Body of pancreas (tissue), 4 donors: ENCODE data around the gene DDX6. TPM values are rescaled to one million over a fixed set of nuclear protein-coding genes. Genes with fewer than 3 reads are reported as not detected.

Experiments used
- ATAC-seq: fragments of 150-250 bp; one replicate; pipeline ENCODE4 v1.9.1; 2016
- DNase-seq, 4 donors: peaks; one replicate each; pipeline ENCODE4 v3.0.0-alpha.2; 2019
- H3K27ac ChIP-seq, 4 donors: fragments of 200-600 bp; sonication (generic); 1 replicate in 3 of 4; 2 replicates in 1 of 4; pipeline versions ENCODE4 v1.5.1 to v1.6.1; 2016 to 2019; ENCODE audit warnings: mild to moderate bottlenecking in 1 of 4, mixed read lengths in 1 of 4, moderate library complexity in 1 of 4
- H3K27me3 ChIP-seq, 2 donors: fragments of 200-600 bp; sonication (generic); one replicate each; pipeline ENCODE4 v1.6.0; 2016; ENCODE audit warnings: mild to moderate bottlenecking in 1 of 2
- H3K36me3 ChIP-seq, 2 donors: fragments of 200-600 bp; sonication (generic); replicated peaks in 1 of 2; 2 replicates each; pipeline ENCODE4 v1.5.1; 2016; ENCODE audit warnings: low read depth in 2 of 2; ENCODE audit not compliant: insufficient read depth in 1 of 2
- H3K4me1 ChIP-seq: fragments of 200-600 bp; sonication (generic); one replicate; pipeline ENCODE4 v1.6.0; 2016
- H3K4me3 ChIP-seq, 2 donors: fragments of 200-600 bp; sonication (generic); 1 replicate in 1 of 2; 2 replicates in 1 of 2; pipeline ENCODE4 v1.5.1; 2016 to 2019
- H3K9me3 ChIP-seq, 3 donors: fragments of 200-600 bp; sonication (generic); 1 replicate in 2 of 3; 2 replicates in 1 of 3; pipeline ENCODE4 v1.5.1; 2016
- CTCF ChIP-seq, 7 experiments: fragments of 450-650 bp in 4 of 7; fragments of 200-600 bp in 3 of 7; sonication (generic) in 3 of 7; IDR thresholded peaks; one replicate each; pipeline ENCODE4 v1.5.1; 2016 to 2019; ENCODE audit warnings: antibody characterized with exemption in 7 of 7
- POLR2A ChIP-seq, 3 donors: fragments of 450-650 bp; IDR thresholded peaks; one replicate each; pipeline ENCODE4 v1.6.1; 2016; ENCODE audit warnings: antibody characterized with exemption in 3 of 3, mild to moderate bottlenecking in 2 of 3
- WGBS, 2 donors: methylation state at CpG; one replicate each; pipeline ENCODE4 v1.1.5; 2017; 5-methylcytosine and 5-hydroxymethylcytosine counted together
- intact Hi-C: fragments of 100-400 bp; cut with DNase I; formaldehyde crosslinking; loops from one replicate; pipeline ENCODE4 v1.15.1; 2023
- total RNA-seq, 2 donors: library from RNA; depleted of rRNA; stranded (reverse); fragments of >200 nt; gene quantifications; one replicate each; pipeline ENCODE4 v1.1.0, GENCODE V29; 2016

DDX6 gene
- total RNA-seq, 2 donors from 2014 or later, result 63.3 to 69.8 TPM

DNA sequence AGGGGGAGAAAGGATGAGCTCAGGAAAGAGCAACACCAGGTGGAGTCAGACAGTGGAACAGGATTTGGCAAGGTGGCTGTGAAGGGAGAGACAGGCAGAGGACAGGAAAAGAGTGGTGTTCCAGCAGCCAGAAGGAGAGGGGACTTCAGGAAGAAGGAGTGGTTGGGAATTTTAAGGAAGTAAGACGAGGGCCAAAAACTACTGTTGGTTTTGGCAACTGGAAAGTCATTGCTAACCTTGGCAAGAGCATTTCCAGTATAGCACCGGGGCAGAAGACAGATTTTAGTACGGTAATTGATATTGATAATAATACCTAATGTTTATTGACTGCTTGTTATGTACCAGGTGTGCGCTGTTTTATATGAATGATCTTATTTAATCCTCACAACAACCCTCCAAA lies 15.4 kb upstream of the DDX6 start:
- intact Hi-C loops, result loop anchor here (10.0 kb wide), 1 partner anchor 88 kb away; no protein-coding TSS in a partner anchor
- Histone ChIP-seq H3K27ac (no peak overlapping the region), H3K27me3 (no peaks in the 10 kb centered on the region), H3K4me1 (peaks cover 10% of the 10 kb centered on the region), H3K4me3 (no peak overlapping the region), H3K36me3 (no peaks in the 10 kb centered on the region), H3K9me3 (no peaks in the 10 kb centered on the region)
- DNase-seq, result no peak
- ATAC-seq, result peak; percentile 53
- WGBS, 2 donors, result 13 to 21% methylated on average over 4 of the region's 4 CpGs
- TF ChIP-seq CTCF (IDR thresholded peaks at IDR 0.05), result no peak
- TF ChIP-seq POLR2A (IDR thresholded peaks at IDR 0.05), result no peak

DNA sequence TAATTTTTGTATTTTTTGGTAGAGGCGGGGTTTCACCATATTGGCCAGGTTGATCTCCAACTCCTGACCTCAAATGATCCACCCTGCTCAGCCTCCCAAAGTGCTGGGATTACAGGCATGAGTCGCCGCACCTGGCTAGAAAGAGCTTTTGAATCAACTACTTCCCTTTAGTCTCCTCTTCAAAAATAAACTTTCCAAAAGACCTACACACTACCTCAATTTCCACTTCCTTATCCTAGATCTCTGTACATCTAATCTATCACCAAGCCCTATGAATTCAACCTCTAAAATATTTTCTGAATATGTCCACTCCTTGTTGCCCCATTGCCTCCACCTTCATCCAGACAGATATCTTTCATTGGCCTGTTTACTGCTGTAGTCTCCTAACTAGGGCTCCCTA lies 13.1 kb upstream of the DDX6 start:
- H3K36me3 ChIP-seq, result no peaks in the 10 kb centered on the region
- no peak for DNase-seq

DNA sequence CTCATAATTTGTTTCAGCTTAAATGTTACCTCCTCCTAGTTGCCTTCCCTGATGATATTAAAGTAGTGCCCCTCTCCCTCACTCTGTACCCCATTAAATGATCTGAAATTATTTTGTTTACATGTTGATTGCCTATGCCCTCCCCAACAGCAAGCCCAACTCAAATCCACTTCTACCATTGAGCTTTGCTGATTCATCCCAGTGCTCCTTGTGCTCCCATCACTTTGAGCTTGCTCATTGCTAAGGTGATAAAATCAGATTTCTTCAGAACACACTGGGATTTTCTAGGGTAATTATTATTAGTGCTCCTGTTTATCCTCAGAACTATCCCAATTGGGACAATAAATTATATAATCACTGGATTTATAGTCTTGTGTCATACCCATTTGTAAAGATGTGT lies 8.4 kb upstream of the DDX6 start:
- Histone ChIP-seq H3K27ac (no peak overlapping the region), H3K36me3 (no peaks in the 10 kb centered on the region), H3K9me3 (no peaks in the 10 kb centered on the region), H3K27me3 (no peaks in the 10 kb centered on the region), H3K4me3 (no peak overlapping the region), H3K4me1 (no peaks in the 10 kb centered on the region)
- ATAC-seq, result no peak
- DNase-seq, result no peak
- intact Hi-C loops, result no loop called here
- TF ChIP-seq POLR2A (IDR thresholded peaks at IDR 0.05) (no peak), CTCF (IDR thresholded peaks at IDR 0.05) (no peak)

More for the DNA sequence above, 13.1 kb upstream of the DDX6 start:
- 98 to 100% methylated on average over 3 of the region's 3 CpGs for WGBS, 2 donors
- peaks cover 10% of the 10 kb centered on the region for H3K4me1 ChIP-seq
- H3K27me3 ChIP-seq, result no peaks in the 10 kb centered on the region
- H3K4me3 ChIP-seq, result no peak overlapping the region
- no peaks in the 10 kb centered on the region for H3K9me3 ChIP-seq
- H3K27ac ChIP-seq, result no peak overlapping the region
- intact Hi-C loops, result loop anchor here (10.0 kb wide), 1 partner anchor 91 kb away; no protein-coding TSS in a partner anchor
- TF ChIP-seq POLR2A (IDR thresholded peaks at IDR 0.05) (no peak), CTCF (IDR thresholded peaks at IDR 0.05) (no peak)
- no peak for ATAC-seq

- DNase-seq (no peak), ATAC-seq (no peak)
- H3K36me3 ChIP-seq, result no peaks in the 10 kb centered on the region
- H3K4me1 ChIP-seq, result peaks cover 10% of the 10 kb centered on the region
- H3K9me3 ChIP-seq, result no peaks in the 10 kb centered on the region
- TF ChIP-seq CTCF (IDR thresholded peaks at IDR 0.05), result no peak
- no peak for TF ChIP-seq POLR2A (IDR thresholded peaks at IDR 0.05)
- no peak overlapping the region for H3K27ac ChIP-seq
- intact Hi-C loops, result no loop called here
- whole genome bisulfite sequencing, 2 donors, result 81 to 83% methylated on average over 7 to 11 of the region's 11 CpGs
- no peak overlapping the region for H3K4me3 ChIP-seq
- H3K27me3 ChIP-seq, result no peaks in the 10 kb centered on the region
Measured at GRCh38 chr11:118797510-118797909, 6.5 kb upstream of the DDX6 start.

DNA sequence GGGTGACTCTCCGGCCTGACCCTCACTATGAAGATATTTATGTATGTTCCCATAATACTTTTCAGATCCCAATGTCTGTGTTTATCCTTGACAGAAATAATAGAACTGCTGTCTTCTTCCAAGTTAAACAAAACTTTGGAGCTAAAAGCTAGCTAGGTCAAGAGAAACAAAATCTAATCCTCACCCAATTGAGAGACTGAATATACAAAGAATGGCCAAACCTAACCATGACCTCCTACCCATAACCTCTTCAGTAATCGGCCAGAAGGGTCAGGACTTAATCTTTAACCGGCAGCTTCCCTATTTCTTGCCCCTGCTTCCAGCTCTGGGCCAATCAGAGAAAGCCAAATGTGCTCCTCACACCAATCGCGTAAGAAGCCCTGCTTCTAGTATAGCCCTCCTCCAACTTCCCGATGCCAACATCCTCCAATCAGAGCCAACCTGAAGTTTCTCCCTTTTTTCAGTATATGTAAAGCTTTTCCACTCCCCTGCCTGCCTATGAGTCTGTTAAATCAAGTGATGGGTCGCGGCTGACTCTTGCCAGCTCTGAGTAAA lies 1.7 kb upstream of the DDX6 start:
- Histone ChIP-seq H3K9me3 (no peaks in the 10 kb centered on the region), H3K4me1 (peaks cover 26% of the 10 kb centered on the region), H3K27ac (peak overlapping the region; percentile 98 to 99 (median 98)), H3K4me3 (no peak overlapping the region), H3K36me3 (no peaks in the 10 kb centered on the region), H3K27me3 (no peaks in the 10 kb centered on the region)
- WGBS, 2 donors, result 9 to 10% methylated on average over 8 of the region's 8 CpGs
- ATAC-seq (peak; percentile 62), DNase-seq (peak; percentile 72 to 91 (median 86))
- TF ChIP-seq POLR2A (IDR thresholded peaks at IDR 0.05) (peak; percentile 54 to 87 (median 78)), CTCF (IDR thresholded peaks at IDR 0.05) (peak in 1 of 7 experiments; percentile 9)
- intact Hi-C loops, result no loop called here
